Measurements from ENCODE around the gene HIVEP3.

The HIVEP3 gene

GRCh38 chr1:41726899-41727748 is 191.6 kb downstream of the HIVEP3 start:
- DNase-seq = no peak

DNA sequence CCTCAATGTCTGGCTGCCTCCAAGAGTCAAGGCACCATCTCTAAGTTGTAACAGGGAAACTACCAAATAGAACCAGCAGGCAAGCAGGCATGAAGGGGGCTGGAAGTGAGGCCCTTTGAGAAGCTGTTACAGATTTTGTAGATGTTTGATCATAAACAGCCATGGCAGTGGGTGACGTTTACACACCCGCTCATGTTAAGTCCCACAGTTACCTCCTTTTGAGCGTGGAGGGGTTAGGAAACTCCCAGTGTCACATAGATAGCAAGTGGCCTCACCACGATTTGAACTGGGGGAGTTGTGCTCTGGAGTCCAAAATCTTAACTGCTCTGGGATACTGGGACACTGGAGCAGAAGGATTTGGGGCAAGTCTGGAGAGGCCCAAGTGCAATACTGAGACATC is 192.4 kb downstream of the HIVEP3 start:
- no peak for DNase-seq

DNA sequence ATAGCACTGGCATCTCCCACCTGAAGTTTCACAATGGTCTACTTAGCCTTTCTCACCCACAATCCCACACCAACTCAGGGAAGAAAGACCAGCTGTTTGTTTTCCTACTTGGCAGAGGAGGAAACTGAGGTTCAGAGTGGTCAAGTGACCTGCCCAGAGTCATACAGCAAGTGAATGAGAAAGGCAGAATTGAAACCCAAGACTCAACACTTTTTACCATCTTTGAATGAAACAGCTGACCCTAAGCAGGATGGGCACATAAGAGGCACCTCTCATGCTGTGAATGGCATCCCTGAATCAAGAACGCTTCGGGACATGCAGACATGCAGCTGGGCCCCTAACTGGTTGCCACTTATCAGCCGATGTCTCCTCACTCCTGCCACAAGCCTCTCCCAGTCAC is 193.8 kb downstream of the HIVEP3 start:
- no peak for DNase-seq

- no peak for DNase-seq
Observed at GRCh38 chr1:41724248-41724647, 194.5 kb downstream of the HIVEP3 start.

- DNase-seq = no peak
Observed at GRCh38 chr1:41723786-41724185, 194.9 kb downstream of the HIVEP3 start.

GRCh38 chr1:41722184-41722583 is 196.5 kb downstream of the HIVEP3 start:
- no peak for DNase-seq

DNA sequence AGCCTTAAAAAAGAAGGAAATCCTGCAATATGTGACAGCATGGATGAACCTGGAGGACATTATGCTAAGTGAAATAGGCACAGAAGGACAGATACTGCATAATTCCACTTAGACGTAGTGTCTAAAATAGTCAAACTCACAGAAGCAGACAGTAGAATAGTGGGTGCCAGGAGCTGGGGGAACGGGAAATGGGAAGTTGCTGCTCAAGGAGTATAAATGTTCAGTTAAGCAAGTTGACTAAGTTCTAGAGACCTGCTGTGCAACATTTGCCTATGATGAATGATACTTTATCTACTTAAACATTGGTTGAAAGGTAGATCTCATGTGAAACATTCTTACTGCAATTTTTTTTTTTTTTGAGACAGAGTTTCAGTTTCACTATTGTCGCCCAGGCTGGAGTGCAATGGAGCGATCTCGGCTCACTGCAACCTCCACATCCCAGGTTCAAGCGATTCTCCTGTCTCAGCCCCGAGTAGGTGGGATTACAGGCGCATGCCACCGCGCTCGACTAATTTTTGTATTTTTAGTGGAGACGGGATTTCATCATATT is 197.8 kb downstream of the HIVEP3 start:
- no peak for DNase-seq

DNA sequence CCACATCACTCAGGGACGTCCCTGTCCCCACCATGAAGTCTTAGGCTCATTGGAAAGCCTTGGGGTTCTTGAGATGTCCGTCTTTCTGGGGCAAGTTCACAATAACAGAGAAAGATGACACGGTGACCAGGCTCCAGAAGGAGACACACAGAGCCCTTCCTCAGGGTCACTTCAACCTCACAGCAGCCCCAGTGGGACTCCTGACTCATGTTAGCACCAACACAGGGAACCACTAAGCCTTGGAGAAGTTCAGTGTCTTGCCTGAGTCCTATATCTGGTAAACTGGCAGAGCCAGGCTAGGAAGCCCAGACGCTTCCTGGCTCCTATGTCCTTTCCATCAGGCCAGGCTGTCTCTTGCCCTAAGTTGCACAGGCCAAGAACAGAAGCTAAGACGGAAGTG is 199.1 kb downstream of the HIVEP3 start:
- no peak for DNase-seq

GRCh38 chr1:41719128-41719527 is 199.6 kb downstream of the HIVEP3 start:
- no peak for DNase-seq

DNA sequence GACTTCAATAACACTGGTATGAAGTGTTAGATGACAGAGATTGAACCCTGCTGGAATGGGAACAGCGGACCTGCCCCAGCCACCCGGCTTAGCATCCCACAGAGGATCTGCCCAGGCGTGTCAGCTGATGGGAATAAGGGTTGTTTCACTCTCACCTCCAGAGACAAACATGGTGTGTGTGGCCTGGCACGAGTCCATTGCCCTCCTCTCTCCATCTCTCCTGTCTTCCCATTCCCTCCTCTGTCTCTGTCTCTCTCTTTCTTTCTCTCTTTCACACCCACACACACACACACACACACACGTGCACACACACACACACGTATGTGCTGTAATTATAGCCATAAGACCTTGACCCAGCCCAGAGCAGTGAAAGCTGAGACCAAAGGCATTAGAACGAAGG is 200.2 kb downstream of the HIVEP3 start:
- no peak for DNase-seq

DNA sequence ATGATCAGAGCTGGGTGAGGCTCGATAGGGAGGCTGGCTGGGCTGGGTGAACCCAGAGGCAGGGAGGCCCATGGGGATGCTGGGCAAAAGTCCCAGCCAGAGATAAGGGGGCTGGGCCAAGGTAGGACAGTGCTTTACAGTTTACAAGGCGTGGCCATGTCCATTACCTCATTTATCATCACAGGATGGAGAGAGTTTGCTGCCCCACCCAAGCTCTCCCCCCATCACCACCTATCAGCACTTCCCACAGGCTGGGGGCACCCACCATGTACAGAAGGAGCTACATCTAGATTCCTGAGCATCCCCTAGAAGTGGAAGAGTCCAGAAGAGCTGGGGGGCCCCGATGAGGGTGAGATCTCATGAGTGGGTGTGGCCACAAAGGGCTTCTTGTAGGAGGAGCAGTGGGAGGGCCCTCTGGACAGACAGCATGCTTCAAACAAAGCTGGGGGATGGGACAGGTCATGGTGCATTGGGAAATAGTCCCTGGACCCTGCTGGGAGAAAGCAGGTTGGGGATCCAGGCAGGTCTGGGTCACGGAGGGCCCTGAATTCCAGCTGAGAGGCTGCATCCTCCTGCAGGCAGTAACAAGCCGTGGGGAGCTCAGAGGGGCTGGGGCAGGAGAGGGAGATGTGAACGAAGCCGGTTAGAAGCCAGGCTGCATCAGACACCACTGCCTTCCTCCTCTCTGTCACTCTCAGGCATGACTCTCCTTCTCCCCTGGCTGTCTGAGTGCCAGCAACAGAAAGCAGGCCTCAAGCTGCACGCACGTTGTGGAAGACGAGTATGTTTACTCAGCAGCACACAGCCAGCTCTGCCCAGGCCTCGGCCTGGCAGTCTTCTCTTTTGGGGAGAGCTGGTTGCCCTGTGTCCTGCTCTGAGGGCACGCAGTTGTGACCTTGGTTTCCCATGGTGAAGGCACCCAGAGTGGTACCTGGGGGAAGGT is 202.3 kb downstream of the HIVEP3 start:
- DNase-seq = no peak

DNA sequence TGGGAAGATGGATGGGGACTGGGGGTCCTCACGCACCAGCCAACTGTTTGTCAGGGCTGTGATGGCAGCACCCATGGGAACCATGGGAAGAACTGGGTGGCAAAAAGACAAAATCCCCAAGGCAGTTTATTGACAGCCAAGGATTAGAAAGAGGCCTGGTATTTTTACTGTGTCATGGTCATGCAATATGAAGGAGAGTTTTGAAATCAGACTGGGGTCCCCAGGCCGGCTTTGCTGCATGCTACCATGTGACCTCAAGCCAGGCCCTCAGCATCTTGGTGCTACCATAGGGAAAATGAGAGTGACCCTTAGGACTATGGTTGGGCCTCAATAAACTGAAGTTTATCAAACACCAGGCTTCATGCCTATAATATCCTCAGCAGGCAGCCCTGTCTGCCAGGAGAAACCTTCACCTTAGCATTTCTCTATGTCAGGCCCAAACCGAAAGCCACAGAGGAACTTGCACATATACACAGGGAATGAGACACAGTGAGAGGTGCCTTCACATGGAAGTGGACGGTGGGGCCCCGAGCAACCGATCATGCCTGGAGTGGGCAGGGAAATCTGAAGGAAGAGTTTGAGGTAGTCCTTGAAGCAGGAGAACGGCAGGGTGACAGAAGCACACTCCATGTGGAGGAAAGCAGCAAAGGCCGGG is 203.2 kb downstream of the HIVEP3 start:
- no peak for DNase-seq

DNA sequence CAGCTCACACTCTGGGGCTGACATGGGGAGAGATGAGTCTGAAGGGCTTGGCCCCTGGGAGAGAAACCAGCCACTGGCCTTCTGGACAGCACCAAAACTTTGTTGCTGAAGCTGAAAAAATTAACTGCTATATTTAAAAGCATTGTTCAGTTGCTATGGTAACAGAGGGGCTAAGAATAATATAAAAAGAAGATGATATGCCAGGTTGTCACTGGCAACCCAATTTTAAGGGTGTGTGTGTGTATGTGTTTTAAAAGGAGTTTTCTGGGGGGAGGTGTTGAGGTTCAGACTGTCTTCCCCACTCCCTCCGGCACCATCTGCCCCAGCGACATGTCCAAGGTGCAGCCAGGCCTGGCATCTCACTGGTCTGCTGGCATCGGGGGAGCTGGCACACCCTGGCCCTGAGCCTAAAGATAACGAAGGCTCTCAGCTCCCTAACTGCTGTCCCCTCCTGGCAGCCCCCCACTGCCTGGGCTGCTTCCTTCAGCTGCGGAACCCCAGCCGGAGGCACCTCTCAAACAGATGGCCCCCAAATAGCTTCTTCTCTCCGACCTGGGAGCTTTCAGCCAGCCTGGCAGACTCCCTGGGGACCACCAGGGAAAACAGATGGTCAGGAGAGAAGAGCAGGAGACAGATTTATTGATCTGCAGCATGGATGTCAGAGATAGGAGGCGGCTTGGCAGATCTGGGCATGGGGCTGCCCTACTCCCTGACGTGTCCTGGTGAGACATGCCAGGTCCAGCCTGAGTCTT is 203.9 kb downstream of the HIVEP3 start:
- DNase-seq = no peak

DNA sequence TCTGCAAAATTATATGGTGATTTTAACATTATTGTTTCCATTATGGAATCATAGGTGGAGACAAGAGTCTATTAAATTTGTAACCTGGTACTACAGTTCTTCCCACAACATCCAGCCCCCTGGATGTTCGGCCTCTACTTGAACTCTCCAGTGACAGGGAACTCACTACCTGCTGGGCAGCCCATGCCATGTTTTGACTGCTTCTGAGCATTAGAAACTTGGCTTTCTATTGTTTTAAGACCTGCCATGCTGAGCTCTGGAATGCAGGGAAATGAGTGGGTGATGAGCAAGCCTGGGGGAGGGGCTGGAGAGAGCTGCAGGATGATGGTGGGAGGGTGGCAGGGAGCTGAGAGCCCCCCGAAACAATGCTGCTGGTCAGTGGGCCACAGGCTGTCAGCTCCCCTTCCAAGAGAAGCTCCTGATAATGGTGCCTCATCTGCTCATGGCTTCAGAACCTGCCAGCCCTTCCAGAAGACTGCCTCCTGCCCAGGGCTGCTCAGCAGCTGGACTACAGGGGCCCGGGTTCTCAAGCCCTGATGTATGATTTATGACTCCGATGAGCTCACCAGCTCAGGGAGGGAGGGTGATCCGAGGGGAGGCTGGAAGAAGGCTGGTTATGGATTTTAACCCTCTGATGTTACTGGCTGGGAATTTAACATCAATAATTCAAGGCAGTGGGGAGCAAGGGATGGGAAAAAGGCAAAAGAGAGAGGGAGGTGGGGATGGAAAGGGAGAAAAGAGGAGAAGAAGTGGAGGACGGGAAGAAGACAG is 205.0 kb downstream of the HIVEP3 start:
- DNase-seq = no peak

- no peak for DNase-seq
Observed at GRCh38 chr1:41713141-41713540, 205.6 kb downstream of the HIVEP3 start.

- no peak for DNase-seq
Observed at GRCh38 chr1:41712695-41713094, 206.0 kb downstream of the HIVEP3 start.

GRCh38 chr1:41712081-41712480 is 206.6 kb downstream of the HIVEP3 start:
- no peak for DNase-seq

DNA sequence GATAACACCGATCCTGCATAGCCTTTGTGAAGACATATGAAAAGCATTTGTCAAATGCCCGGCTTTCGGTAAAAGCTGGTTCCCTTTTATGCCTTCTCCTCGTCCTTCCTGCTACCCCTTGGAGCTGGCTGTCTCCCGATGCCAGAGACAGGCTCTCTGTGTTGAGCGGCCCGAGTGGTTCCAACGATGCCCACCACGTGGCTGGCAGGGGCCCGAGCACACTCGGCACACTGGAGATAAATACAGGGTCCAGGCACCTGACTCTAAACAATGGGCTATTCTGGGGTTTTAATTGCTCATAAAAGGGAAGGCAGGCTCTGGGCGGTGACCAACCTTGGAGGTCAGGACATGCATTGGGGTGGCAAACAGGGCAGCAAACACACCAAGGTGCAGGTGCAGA is 207.1 kb downstream of the HIVEP3 start:
- no peak for DNase-seq

DNA sequence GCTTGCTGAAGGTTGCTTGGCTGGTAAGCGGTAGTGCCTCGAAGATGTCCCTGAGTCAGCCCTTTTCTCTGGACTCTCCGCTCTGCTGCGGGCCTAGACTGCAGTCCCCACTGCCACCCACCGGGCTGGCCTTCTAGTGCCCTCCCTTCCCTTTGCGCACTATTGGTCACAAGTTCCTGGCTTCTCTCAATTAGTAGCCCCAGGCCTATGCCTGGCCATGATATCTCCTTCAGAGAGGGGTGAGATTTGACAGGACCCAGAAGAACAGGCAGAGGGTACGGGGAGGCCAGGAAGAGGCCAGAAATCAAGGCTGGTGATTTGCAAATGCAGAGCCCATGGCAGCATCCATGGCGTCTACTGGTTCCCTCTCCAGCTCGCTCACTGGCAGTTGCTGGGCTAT is 207.7 kb downstream of the HIVEP3 start:
- no peak for DNase-seq

DNA sequence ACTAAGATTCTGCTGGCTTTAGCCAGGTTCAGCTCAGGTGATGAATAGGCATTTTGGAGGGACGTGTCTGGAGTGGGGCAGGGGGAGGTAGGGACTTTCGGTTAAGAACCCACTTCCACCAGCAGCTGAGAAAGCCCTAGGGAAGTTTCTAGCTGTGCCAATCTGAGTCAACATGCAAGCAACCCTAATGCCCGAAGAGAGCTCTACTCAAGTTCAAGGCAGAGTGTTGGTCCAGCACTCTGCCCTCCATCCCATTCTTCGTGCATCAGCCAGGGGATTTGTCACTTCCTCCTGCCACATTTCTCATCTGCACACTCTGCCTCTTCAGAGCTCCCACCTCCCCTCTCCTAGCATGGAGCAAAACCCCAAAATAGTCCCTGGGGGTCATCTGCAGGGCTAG is 208.8 kb downstream of the HIVEP3 start:
- DNase-seq = no peak

GRCh38 chr1:41709331-41709730 is 209.4 kb downstream of the HIVEP3 start:
- DNase-seq = no peak
